GM12874 (cell line): ENCODE data around the gene IQCC.

Experiments
- CTCF ChIP-seq: IDR thresholded peaks from 2 replicates; pipeline ENCODE4 v1.5.1; 2011; ENCODE audit warnings: low read depth, mild to moderate bottlenecking, control low read depth, low read length, moderate library complexity; ENCODE audit not compliant: insufficient read depth

The IQCC gene

GRCh38 chr1:32204943-32205361, 519 bp upstream of the IQCC start:
- no peak for TF ChIP-seq CTCF

GRCh38 chr1:32208469-32208868, 3.0 kb downstream of the IQCC start:
- no peak for TF ChIP-seq CTCF

GRCh38 chr1:32208891-32209328, 3.4 kb downstream of the IQCC start, which contains the start of gene DCDC2B:
Gene DCDC2B, plus strand, starts transcription at chr1:32209089. Its CDS starts 5 bp downstream, at chr1:32209094.
- TF ChIP-seq CTCF, result no peak

- TF ChIP-seq CTCF, result peak; percentile 82
These were observed 10.4 kb downstream of the IQCC start for GRCh38 chr1:32215629-32216480.

- TF ChIP-seq CTCF, result no peak
These were observed 11.1 kb downstream of the IQCC start for GRCh38 chr1:32216566-32216965.

- no peak for TF ChIP-seq CTCF
These were observed 13.6 kb downstream of the IQCC start for GRCh38 chr1:32219022-32219421.

GRCh38 chr1:32220746-32221580, 15.5 kb downstream of the IQCC start:
- TF ChIP-seq CTCF, result no peak
